OCI-LY3 (cell line): ENCODE data around the gene CNPY1.

Experiments used
- EZH2phosphoT487 ChIP-seq: fragments of 200-600 bp; shearing (Covaris generic); IDR thresholded peaks from 2 replicates; pipeline ENCODE4 v1.6.1; 2018; ENCODE audit warnings: antibody characterized with exemption, mixed run types, low read depth
- TF ChIP-seq, protein P1 (sequence below): fragments of 200-600, 300-600 bp; sonication (generic); IDR thresholded peaks from 2 replicates; pipeline ENCODE4 v1.5.1; 2014; ENCODE audit warnings: antibody characterized with exemption, low read length, low read depth

DNA sequence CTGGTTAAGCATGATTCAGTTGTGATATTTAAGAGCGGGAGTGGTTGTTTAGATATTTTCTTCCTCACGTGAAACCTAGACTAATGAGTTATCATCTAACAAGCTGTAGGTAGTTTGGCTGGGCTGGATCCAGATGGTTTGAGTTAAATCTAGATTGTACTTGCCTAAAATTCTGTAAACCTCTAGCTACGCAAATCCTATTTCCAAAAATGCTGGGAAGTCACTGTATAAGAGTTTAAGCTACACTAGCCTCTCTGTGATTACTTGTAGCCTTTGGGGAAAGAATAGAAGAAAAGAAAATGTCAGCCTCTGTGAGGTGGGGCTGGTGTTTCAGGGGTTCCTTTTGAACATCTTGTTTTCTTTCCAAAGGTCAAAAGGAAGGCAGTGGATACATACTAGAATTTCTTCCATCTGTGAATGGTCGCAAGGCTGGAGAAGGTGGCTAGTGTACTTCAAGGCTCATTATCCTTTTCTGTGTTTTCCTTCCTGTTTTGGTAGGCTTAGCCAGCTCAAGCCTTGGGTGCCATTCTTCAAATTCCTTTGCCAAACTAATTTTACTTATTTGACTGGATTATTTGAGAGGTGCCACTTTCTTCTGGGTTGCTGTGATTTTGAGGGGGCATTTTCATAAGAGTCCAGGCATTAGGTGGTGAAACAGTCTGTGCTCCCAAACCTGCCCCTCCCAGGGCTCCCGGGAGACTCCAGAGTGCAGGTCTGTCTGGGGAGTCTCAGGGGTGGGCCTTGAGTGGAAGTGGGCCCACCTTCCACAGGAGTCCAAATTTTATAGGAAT, 93.7 kb downstream of the CNPY1 start:
- TF ChIP-seq, protein P1, sequence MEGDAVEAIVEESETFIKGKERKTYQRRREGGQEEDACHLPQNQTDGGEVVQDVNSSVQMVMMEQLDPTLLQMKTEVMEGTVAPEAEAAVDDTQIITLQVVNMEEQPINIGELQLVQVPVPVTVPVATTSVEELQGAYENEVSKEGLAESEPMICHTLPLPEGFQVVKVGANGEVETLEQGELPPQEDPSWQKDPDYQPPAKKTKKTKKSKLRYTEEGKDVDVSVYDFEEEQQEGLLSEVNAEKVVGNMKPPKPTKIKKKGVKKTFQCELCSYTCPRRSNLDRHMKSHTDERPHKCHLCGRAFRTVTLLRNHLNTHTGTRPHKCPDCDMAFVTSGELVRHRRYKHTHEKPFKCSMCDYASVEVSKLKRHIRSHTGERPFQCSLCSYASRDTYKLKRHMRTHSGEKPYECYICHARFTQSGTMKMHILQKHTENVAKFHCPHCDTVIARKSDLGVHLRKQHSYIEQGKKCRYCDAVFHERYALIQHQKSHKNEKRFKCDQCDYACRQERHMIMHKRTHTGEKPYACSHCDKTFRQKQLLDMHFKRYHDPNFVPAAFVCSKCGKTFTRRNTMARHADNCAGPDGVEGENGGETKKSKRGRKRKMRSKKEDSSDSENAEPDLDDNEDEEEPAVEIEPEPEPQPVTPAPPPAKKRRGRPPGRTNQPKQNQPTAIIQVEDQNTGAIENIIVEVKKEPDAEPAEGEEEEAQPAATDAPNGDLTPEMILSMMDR: no peak
- TF ChIP-seq EZH2phosphoT487: no peak
